DOHH2 (cell line): ENCODE measurements around the gene PDZD4.

ENCODE experiments used
- H3F3A ChIP-seq: fragments of 200-600 bp; sonication (generic), shearing (Covaris generic); 2 replicates; pipeline ENCODE4 v1.6.0; 2016; ENCODE audit warnings: antibody characterized with exemption, mild to moderate bottlenecking; ENCODE audit not compliant: control insufficient read depth, insufficient read depth
- H3K27ac ChIP-seq: fragments of 200-600 bp; sonication (generic); 2 replicates; pipeline ENCODE4 v1.5.1; 2014; ENCODE audit warnings: low read depth, mild to moderate bottlenecking, low read length, moderate library complexity
- H3K27me3 ChIP-seq: fragments of 200-600 bp; sonication (generic); 2 replicates; pipeline ENCODE4 v1.6.1; 2014; ENCODE audit warnings: mild to moderate bottlenecking, low read length, mixed read lengths; ENCODE audit not compliant: control insufficient read depth
- H3K36me3 ChIP-seq: fragments of 200-600 bp; sonication (generic); 2 replicates; pipeline ENCODE4 v1.6.1; 2014; ENCODE audit warnings: mild to moderate bottlenecking, low read length, moderate library complexity, mixed read lengths; ENCODE audit not compliant: control insufficient read depth
- H3K4me1 ChIP-seq: fragments of 200-600 bp; sonication (generic); 2 replicates; pipeline ENCODE4 v1.6.1; 2014; ENCODE audit warnings: mild to moderate bottlenecking, low read length, mixed read lengths; ENCODE audit not compliant: control insufficient read depth
- H3K4me2 ChIP-seq: fragments of 200-600 bp; sonication (generic); 2 replicates; pipeline ENCODE4 v1.6.0; 2014; ENCODE audit warnings: mild to moderate bottlenecking, low read length, moderate library complexity
- H3K4me3 ChIP-seq: fragments of 200-600 bp; sonication (generic); 2 replicates; pipeline ENCODE4 v1.5.1; 2014; ENCODE audit warnings: mild to moderate bottlenecking, low read length, mixed read lengths
- H3K79me2 ChIP-seq: fragments of 200-600 bp; sonication (generic); 2 replicates; pipeline ENCODE4 v1.6.1; 2014; ENCODE audit warnings: mild to moderate bottlenecking, low read length, mixed read lengths; ENCODE audit not compliant: control insufficient read depth
- H3K9me2 ChIP-seq: fragments of 200-600 bp; sonication (generic); replicated peaks from 2 replicates; pipeline ENCODE4 v1.6.1; 2014; ENCODE audit warnings: mild to moderate bottlenecking, low read length, mixed read lengths; ENCODE audit not compliant: control insufficient read depth
- H3K9me3 ChIP-seq: fragments of 200-600 bp; sonication (generic); 2 replicates; pipeline ENCODE4 v1.6.1; 2014; ENCODE audit warnings: antibody characterized with exemption, low read length, mixed read lengths; ENCODE audit not compliant: control insufficient read depth, insufficient read depth
- H4K20me1 ChIP-seq: fragments of 200-600 bp; sonication (generic); 2 replicates; pipeline ENCODE4 v1.6.0; 2014; ENCODE audit warnings: low read depth, mild to moderate bottlenecking, antibody characterized with exemption, low read length, moderate library complexity; ENCODE audit not compliant: control insufficient read depth, insufficient read depth
- EZH2phosphoT487 ChIP-seq: fragments of 200-600 bp; sonication (generic); IDR thresholded peaks from 2 replicates; pipeline ENCODE4 v1.6.1; 2017; ENCODE audit warnings: borderline replicate concordance, mild to moderate bottlenecking, antibody characterized with exemption, low read length, moderate library complexity, mixed read lengths
- TF ChIP-seq, protein P1 (sequence below): fragments of 200-600 bp; sonication (generic); IDR thresholded peaks from one replicate; pipeline ENCODE4 v1.5.1; 2014; ENCODE audit warnings: antibody characterized with exemption, mild to moderate bottlenecking, low read depth, low read length; ENCODE audit not compliant: poor library complexity, severe bottlenecking

Gene PDZD4

DNA sequence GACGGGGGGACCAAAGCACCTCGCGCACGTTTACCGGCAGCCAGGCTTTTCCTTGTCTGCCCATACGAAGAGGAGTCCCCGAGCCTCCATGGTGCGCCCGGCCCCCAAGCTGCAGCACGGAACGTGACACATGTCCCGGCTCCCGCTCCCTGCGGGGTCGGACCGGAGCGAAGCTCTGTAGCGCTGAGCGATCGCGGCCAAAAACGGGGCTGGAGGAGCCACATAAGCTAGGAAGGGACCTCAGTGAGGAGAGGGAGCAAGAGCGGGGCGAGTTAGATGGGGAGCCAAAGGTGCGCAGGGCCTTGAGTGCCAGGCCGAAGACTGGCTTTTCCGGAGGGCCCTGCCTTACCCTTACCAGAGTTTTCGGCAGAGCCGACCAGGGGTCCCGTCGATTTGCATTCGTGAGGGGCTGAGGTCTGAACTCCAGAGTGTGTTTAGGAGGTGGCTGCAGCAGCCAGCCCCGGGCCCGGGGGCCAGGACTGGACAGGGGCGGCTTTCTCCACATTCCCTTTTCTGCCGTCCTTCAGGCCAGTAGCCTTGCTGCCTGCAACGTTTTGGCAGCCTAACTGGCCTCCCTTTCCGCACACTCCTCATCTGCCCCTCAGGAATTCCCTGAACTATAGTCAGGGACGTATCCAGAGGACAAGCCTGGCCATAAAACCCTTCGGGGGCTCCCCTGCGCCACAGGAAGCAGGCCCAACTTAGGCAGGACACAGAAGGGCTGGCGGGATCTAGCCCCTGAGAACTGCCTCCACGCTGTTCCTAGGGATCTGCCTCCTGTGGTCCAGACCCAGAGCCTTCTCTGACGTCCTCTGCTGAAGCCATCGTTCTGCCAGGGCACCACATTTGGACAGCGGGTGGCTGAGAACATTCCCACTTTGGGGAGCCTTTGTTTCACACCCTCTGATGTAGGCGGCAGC lies 35.2 kb downstream of the PDZD4 start:
- Histone ChIP-seq H3K9me3 (no peaks in the 10 kb centered on the region), H3K4me2 (peak overlapping the region; percentile 75), H3K27ac (0 out of 2 replicates have a peak overlapping the region, but pooled peaks have one; percentile 37), H3K9me2 (no peaks in the 10 kb centered on the region), H3F3A (no peaks in the 10 kb centered on the region), H3K4me3 (peak overlapping the region; percentile 79), H4K20me1 (no peaks in the 10 kb centered on the region), H3K4me1 (peaks cover 20% of the 10 kb centered on the region), H3K27me3 (no peaks in the 10 kb centered on the region), H3K36me3 (peaks cover 23% of the 10 kb centered on the region), H3K79me2 (peaks cover 55% of the 10 kb centered on the region)
- TF ChIP-seq EZH2phosphoT487: no peak
- TF ChIP-seq, protein P1, sequence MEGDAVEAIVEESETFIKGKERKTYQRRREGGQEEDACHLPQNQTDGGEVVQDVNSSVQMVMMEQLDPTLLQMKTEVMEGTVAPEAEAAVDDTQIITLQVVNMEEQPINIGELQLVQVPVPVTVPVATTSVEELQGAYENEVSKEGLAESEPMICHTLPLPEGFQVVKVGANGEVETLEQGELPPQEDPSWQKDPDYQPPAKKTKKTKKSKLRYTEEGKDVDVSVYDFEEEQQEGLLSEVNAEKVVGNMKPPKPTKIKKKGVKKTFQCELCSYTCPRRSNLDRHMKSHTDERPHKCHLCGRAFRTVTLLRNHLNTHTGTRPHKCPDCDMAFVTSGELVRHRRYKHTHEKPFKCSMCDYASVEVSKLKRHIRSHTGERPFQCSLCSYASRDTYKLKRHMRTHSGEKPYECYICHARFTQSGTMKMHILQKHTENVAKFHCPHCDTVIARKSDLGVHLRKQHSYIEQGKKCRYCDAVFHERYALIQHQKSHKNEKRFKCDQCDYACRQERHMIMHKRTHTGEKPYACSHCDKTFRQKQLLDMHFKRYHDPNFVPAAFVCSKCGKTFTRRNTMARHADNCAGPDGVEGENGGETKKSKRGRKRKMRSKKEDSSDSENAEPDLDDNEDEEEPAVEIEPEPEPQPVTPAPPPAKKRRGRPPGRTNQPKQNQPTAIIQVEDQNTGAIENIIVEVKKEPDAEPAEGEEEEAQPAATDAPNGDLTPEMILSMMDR: no peak

DNA sequence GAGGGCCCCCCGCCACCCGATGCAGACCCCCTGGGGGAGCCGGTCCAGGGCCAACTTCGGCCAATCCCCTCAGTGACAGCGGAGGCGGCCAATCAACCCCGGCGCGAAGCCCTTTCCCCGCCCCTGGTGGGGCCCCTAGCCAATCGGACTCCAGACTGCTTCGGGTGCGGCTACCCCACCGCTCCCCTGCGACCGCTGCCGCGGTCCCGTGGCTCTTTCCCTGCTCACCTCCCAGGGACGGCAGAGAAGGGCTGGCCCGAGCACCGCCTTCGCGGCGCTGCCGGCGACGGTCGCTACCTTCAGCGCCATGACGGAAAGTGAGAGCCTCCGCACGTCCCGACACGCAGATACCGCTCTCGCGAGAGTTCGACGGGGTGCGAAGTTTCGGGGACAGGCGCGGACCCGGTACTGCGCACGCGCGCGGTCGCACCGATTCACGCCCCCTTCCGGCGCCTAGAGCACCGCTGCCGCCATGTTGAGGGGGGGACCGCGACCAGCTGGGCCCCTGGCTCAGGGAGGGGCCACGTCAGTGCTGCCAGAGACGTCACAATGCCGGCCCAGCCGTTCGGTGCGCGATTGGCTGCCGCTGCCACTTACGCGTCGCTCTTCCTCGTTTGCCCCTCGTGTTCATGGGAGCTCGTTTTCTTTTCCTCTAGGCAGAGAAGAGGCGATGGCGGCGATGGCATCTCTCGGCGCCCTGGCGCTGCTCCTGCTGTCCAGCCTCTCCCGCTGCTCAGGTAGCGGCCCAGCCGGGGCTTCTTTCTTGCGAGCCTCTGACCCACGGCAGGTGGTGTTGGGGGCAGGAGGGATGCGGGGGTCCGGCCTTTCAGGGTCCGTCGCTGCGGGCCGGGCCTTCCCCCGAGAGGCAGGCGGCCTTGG lies 36.1 kb downstream of the PDZD4 start, which contains the start of the genes IDH3G and SSR4:
TSS of gene IDH3G (minus strand) at position 358 of the 879 bp plus-strand sequence. CDS start at position 309, 49 bp downstream.
TSS of gene SSR4 (plus strand) at position 651 of the 879 bp plus-strand sequence. CDS start at position 671, 20 bp downstream.
- peak within 1 kb of the TSS; percentile 79 for H3K4me3 ChIP-seq
- H3K36me3 ChIP-seq: peaks cover 23% of the 10 kb centered on the region
- peaks cover 20% of the 10 kb centered on the region for H3K4me1 ChIP-seq
- H3K4me2 ChIP-seq: peak within 1 kb of the TSS; percentile 84
- H4K20me1 ChIP-seq: no peaks in the 10 kb centered on the region
- TF ChIP-seq, protein P1: no peak
- no peak for TF ChIP-seq EZH2phosphoT487
- no peaks in the 10 kb centered on the region for H3K27me3 ChIP-seq
- peak within 1 kb of the TSS; percentile 67 for H3K27ac ChIP-seq
- peaks cover 55% of the 10 kb centered on the region for H3K79me2 ChIP-seq
- H3K9me3 ChIP-seq: no peaks in the 10 kb centered on the region
- H3F3A ChIP-seq: no peaks in the 10 kb centered on the region
- H3K9me2 ChIP-seq: no peaks in the 10 kb centered on the region

DNA sequence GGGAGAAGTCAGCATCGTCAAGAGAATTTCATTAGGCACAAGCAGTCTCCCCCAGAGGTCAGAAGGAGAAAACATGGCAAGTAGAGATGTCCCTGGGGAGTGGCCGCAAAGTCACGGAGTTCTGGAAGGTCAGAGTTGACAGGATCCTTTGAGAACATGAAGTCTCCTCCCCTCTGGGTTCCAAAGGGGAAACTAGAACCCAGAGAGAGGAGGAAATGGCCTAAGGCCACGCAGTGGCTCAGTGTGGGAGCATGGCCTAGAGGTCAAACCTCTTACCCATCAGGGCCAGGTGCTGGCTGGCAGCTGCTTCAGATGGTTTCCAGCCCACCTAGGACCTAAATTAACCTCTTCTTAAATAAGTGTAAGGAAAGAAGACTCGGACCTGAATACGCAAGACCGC lies 37.1 kb downstream of the PDZD4 start:
- Histone ChIP-seq H3F3A (no peaks in the 10 kb centered on the region), H3K4me2 (peak overlapping the region; percentile 84), H3K36me3 (peaks cover 23% of the 10 kb centered on the region), H3K27ac (peak overlapping the region; percentile 67), H4K20me1 (no peaks in the 10 kb centered on the region), H3K4me3 (peak overlapping the region; percentile 79), H3K4me1 (peaks cover 20% of the 10 kb centered on the region), H3K27me3 (no peaks in the 10 kb centered on the region), H3K9me2 (no peaks in the 10 kb centered on the region), H3K9me3 (no peaks in the 10 kb centered on the region), H3K79me2 (peaks cover 55% of the 10 kb centered on the region)
- no peak for TF ChIP-seq EZH2phosphoT487
- TF ChIP-seq, protein P1: no peak
